Limb (tissue), 2 donors: ENCODE data around the gene TRUB1.
"Not testable (repeated sequence)": the region's sequence is repeated elsewhere in the genome, so short reads cannot be mapped to it uniquely, and the experiment has no call there.

Experiments
- DNase-seq, 2 donors: peaks; one replicate each; pipeline ENCODE4 v3.0.0-alpha.2; 2016; ENCODE audit errors: extremely low spot score in 2 of 2

Gene TRUB1

GRCh38 chr10:114937962-114938855, at the start of gene TRUB1:
TSS of gene TRUB1 (plus strand) at chr10:114938195. CDS start at chr10:114938254, 59 bp downstream.
- DNase-seq = peak; percentile 91 to 96

- DNase-seq = no peak
These were observed 44.7 kb upstream of the TRUB1 start for GRCh38 chr10:114893251-114893650.

GRCh38 chr10:114894911-114895310, 43.1 kb upstream of the TRUB1 start:
- no peak for DNase-seq

GRCh38 chr10:114897011-114897410, 41.0 kb upstream of the TRUB1 start:
- DNase-seq = not testable (repeated sequence)

GRCh38 chr10:114897593-114897992, 40.4 kb upstream of the TRUB1 start:
- no peak for DNase-seq

- DNase-seq = no peak
These were observed 38.0 kb upstream of the TRUB1 start for GRCh38 chr10:114899982-114900381.

GRCh38 chr10:114900658-114901057, 37.3 kb upstream of the TRUB1 start:
- DNase-seq = no peak

GRCh38 chr10:114902151-114902550, 35.8 kb upstream of the TRUB1 start:
- no peak for DNase-seq

- DNase-seq = no peak
These were observed 32.5 kb upstream of the TRUB1 start for GRCh38 chr10:114905450-114905849.

- DNase-seq = no peak
These were observed 31.0 kb upstream of the TRUB1 start for GRCh38 chr10:114906981-114907380.

GRCh38 chr10:114908896-114909295, 29.1 kb upstream of the TRUB1 start:
- DNase-seq = no peak

GRCh38 chr10:114911052-114911711, 26.8 kb upstream of the TRUB1 start:
- DNase-seq = no peak

GRCh38 chr10:114911801-114912469, 26.1 kb upstream of the TRUB1 start:
- DNase-seq = no peak

- DNase-seq = no peak
These were observed 25.5 kb upstream of the TRUB1 start for GRCh38 chr10:114912470-114912859.

- no peak for DNase-seq
These were observed 23.4 kb upstream of the TRUB1 start for GRCh38 chr10:114914560-114914959.

- DNase-seq = no peak
These were observed 22.7 kb upstream of the TRUB1 start for GRCh38 chr10:114915294-114915693.

GRCh38 chr10:114916653-114917052, 21.3 kb upstream of the TRUB1 start:
- DNase-seq = no peak

- no peak for DNase-seq
These were observed 20.5 kb upstream of the TRUB1 start for GRCh38 chr10:114917459-114917858.

- no peak for DNase-seq
These were observed 19.9 kb upstream of the TRUB1 start for GRCh38 chr10:114917927-114918672.

GRCh38 chr10:114920459-114920858, 17.5 kb upstream of the TRUB1 start:
- DNase-seq = no peak

- no peak for DNase-seq
These were observed 16.0 kb upstream of the TRUB1 start for GRCh38 chr10:114922003-114922402.
